ENCODE data around the gene COQ2.
"Not testable (repeated sequence)": the region's sequence is repeated elsewhere in the genome, so short reads cannot be mapped to it uniquely, and the experiment has no call there.

COQ2 gene

DNA sequence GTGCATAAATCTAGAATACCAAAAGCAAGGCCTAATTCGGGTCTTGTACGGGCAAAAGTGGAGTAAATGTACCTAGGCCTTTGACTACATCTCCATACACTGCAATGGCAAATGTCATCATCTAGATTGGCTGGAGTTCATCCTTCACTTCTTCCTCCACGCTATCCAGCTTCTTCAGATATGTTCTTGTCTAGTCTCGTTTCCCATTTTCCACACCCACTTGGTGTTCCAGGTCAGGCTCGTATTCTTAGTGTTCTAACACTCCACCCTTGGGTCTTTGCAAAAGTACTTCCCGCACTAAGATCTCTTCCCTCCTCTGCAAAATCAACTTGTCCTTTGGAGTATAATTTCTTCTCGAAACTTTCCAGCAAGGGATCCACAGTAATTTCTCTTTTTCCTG, 1.4 kb downstream of the COQ2 start:
- no peak for DNase-seq

DNA sequence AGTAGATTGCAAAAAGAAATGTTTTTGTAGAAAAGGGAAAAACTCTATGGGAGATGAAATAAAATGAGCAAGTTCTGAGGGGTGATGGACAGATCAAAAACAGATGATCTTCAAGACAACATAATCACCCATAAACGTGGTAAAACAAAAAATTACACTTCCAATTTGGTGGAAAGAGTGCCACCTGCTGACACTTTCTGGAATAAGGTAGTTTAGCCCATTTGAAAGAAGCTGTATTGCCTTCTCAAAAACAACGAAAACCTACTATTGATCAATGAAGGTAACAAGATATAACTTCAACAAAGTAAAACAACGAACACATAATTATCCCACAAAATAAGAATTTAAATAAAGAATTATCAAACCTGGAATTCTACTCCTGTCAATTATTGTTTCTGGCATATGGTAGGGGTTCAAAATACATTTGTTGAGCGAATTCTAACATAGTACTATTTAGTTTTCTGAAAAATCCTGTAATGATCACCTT, 2.5 kb downstream of the COQ2 start:
- peak; percentile 77 for DNase-seq

- DNase-seq, result no peak
Observed at GRCh38 chr4:83281307-83281706, 3.3 kb downstream of the COQ2 start.

DNA sequence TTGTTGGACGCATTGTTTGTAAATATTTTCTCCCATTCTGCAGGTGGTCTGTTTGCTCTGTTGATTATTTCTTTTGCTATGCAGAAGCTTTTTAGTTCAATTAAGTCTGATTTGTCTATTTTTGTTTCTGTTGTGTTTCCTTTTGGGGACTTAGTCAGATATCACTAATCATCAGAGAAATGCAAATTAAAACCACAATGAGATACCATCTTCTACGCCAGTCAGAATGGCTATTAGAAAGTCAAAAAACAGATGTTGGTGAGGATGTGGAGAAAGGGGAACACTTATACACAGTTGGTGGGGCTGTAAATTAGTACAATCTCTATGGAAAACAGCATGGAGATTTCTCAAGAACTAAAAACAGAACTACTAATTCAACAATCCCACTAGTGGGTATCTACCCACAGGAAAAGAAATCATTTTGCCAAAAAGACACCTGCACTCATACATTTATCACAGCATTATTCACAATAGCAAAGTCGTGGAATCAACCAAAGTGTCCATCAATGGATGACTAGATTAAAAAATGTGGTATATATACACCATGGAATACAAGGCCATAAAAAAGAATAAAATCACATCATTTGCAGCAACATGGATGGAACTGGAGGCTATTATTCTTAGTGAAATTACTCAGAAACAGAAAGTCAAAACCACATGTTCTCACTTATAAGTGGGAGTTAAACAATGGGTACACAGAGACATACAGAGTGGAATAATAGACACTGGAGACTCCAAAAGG, 8.1 kb downstream of the COQ2 start:
- peak; percentile 42 for DNase-seq

DNA sequence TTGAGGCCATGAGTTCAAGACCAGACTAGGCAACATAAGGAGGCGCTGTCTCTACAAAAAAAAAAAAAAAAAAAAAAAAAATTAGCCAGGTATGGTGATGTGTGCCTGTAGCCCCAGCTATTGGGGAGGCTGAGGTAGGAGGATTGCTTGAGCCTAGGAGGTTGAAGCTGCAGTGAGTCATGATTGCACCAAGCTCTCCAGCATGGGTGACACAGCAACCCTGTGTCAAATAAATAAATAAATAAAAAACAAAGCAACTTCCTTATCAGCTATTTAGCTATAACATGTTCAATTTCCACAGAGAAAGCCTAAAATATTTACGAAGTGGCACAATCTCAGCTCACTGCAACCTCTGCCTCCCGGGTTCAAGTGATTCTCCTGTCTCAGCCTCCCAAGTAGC, 10.7 kb downstream of the COQ2 start:
- not testable (repeated sequence) for DNase-seq

DNA sequence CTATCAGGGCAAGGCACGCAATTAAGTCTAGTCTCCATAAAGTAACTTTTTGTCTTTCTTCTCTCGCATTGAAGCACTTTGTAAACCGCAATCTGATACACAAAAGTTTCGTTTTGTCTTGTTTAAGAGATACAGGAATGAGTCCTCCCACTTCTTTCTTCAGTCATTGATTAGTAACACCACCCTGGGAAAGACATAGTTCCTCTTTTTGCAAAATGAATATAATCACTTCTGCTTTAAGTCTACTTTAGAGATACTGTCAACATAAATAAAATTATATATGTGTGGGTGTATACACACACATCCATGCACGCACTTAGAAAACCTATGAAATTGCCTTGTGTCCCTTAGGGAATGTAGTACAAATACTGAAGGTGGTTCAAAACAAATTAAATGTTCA, 11.7 kb downstream of the COQ2 start:
- no peak for DNase-seq

DNA sequence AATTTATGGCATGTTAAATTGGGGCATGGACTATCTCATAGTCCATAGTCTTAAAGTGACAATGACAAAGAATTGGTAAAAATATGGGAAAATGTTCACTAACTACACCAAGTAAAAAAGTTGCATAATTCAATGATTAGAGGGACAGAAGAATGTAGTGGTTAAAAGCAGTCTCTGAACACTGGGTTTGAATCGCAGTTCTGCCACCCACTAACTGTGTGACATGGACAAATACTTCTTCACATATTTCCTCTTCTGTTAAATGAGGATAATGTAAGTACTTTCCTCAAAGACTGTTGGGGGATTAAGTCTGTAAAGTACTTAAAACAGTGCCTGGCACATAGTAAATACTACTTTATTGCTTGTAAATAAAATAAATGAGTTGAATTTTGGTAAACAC, 15.3 kb downstream of the COQ2 start:
- no peak for DNase-seq

- DNase-seq, result no peak
Observed at GRCh38 chr4:83268491-83268890, 16.1 kb downstream of the COQ2 start.

GRCh38 chr4:83267830-83268475, 16.6 kb downstream of the COQ2 start:
- DNase-seq, result no peak

GRCh38 chr4:83267121-83267829, 17.3 kb downstream of the COQ2 start:
- DNase-seq, result no peak

DNA sequence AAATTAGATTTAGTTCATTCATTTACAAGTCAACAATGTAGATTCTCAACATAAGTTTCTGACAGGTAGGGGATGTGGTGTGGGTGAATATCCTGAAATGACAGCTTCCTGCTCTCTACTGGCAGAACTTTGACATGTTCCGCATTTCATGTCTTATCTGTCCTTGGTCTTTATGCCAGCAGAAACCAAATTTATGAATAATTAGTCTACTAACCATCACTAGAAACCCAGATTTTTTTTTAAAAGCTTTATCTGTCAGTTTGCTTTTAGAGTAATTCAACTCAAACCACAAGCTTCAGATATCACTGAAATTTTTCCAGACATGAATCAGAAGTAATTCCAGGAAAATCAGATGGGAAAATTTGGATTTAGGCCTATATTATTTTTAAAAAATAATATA, 17.9 kb downstream of the COQ2 start:
- no peak for DNase-seq

- DNase-seq, result no peak
Observed at GRCh38 chr4:83263106-83263505, 21.5 kb downstream of the COQ2 start.

DNA sequence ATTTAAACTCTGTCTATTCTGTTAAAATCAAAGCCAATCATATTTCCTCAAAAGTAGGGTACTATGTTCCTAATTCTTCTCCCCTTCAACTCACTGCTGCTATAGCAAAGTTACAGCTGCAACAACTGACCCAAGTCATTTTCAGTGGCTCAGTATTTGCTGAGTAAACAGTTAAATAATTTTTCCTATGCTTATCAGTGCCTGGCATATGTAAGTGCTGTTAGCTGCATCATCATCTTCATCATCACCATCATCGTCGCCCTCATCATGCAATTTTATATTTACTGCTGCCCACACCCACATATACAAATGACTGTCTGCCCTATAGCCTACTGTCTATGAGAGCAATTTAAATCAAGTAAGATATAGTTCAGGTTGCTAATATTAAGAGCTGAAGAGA, 21.9 kb downstream of the COQ2 start:
- DNase-seq, result no peak

GRCh38 chr4:83261307-83261706, 23.3 kb downstream of the COQ2 start:
- DNase-seq, result no peak

DNA sequence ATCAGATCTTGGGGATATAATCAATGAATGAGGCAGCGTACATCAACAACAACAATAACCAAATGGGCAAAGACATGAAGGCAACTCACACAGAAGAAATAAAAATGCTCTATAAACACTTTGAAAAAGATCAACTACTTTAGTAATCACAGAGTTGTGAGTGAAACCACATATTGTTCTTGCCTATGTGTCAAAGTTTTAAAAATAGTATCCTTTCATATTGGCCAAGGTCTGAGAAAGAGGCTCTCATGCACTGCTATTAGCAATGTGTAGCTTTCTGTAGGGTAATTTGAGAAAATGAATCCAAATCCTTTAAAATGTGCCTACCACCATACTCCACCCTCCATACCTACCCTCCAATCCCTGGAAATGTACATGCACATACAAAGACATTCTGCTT, 25.0 kb downstream of the COQ2 start:
- no peak for DNase-seq

DNA sequence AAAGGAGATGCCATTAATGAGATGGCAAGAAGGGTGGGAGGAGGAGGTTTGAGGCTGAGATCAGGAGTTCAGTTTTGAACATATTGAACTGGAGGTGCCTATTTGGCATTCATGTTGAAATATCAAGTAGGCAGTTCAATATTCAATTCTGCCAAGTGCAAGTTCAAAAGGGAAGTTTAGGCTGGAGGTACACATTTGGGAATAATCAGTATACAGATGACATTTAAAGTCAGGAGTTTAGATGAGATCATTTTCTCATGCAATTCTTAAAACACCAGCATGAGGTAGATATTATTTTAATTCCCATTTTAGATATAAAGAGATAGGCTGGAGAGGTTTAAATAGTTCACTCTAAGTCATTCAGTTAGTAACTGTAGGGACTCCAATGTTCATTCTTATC, 26.1 kb downstream of the COQ2 start:
- no peak for DNase-seq

- no peak for DNase-seq
Observed at GRCh38 chr4:83257811-83258210, 26.8 kb downstream of the COQ2 start.

- no peak for DNase-seq
Observed at GRCh38 chr4:83255584-83255983, 29.0 kb downstream of the COQ2 start.

GRCh38 chr4:83252782-83253405, 31.7 kb downstream of the COQ2 start:
- peak; percentile 80 for DNase-seq

GRCh38 chr4:83251447-83251830, 33.2 kb downstream of the COQ2 start:
- no peak for DNase-seq

- DNase-seq, result no peak
Observed at GRCh38 chr4:83250687-83251446, 33.7 kb downstream of the COQ2 start.

GRCh38 chr4:83248486-83248885, 36.1 kb downstream of the COQ2 start:
- DNase-seq, result no peak

Measured in CD4-positive, alpha-beta T cell treated with Interleukin-4 for 4 hours (primary cell).